Activated naive CD8-positive, alpha-beta T cell treated with anti-CD3 and anti-CD28 coated beads, Interleukin-2, amount 10 ng/mL, durations not matched to agents 7 days and 5 days (primary cell): Measurements from ENCODE around the gene SLC34A1. TPM values are rescaled to one million over a fixed set of nuclear protein-coding genes. Genes with fewer than 3 reads are reported as not detected.
A peak's percentile ranks its signal among the peaks of the same experiment; 100 is the strongest.

Experiments used
- ATAC-seq: fragments of 150-1000 bp; cut with Tn5 transposase; one replicate; pipeline ENCODE4 v1.10.0; 2021; ENCODE audit warnings: low read depth, moderate library complexity
- POLR2A ChIA-PET: fragments of 350-600 bp; sonication (Branson Sonifier 250); formaldehyde crosslinking; loops from one replicate; lab custom pipeline; 2021; ENCODE audit warnings: antibody characterized with exemption; lab: Charles Lee
- DNase-seq: peaks from one replicate; pipeline ENCODE4 v3.0.0; 2021
- H3K27ac Mint-ChIP-seq: one replicate; pipeline ENCODE4 v1.8.0; 2022; ENCODE audit warnings: mild to moderate bottlenecking, mixed read lengths
- H3K27me3 Mint-ChIP-seq: one replicate; pipeline ENCODE4 v1.8.0; 2022; ENCODE audit warnings: mild to moderate bottlenecking, moderate library complexity, mixed read lengths
- H3K36me3 Mint-ChIP-seq: one replicate; pipeline ENCODE4 v1.8.0; 2021; ENCODE audit warnings: mild to moderate bottlenecking, mixed read lengths
- H3K4me1 Mint-ChIP-seq: one replicate; pipeline ENCODE4 v1.8.0; 2021; ENCODE audit warnings: mixed read lengths
- H3K4me3 Mint-ChIP-seq: one replicate; pipeline ENCODE4 v1.8.0; 2022; ENCODE audit warnings: mild to moderate bottlenecking, moderate library complexity, mixed read lengths
- H3K9me3 Mint-ChIP-seq: one replicate; pipeline ENCODE4 v1.8.0; 2021; ENCODE audit warnings: mixed read lengths
- total RNA-seq, 2 experiments: library from RNA; stranded (reverse); gene quantifications; one replicate each; pipeline ENCODE4 v1.2.3, GENCODE V29; 2021

The SLC34A1 gene
- total RNA-seq, 2 experiments from 2014 or later = 1.9 to 2.1 TPM

DNA sequence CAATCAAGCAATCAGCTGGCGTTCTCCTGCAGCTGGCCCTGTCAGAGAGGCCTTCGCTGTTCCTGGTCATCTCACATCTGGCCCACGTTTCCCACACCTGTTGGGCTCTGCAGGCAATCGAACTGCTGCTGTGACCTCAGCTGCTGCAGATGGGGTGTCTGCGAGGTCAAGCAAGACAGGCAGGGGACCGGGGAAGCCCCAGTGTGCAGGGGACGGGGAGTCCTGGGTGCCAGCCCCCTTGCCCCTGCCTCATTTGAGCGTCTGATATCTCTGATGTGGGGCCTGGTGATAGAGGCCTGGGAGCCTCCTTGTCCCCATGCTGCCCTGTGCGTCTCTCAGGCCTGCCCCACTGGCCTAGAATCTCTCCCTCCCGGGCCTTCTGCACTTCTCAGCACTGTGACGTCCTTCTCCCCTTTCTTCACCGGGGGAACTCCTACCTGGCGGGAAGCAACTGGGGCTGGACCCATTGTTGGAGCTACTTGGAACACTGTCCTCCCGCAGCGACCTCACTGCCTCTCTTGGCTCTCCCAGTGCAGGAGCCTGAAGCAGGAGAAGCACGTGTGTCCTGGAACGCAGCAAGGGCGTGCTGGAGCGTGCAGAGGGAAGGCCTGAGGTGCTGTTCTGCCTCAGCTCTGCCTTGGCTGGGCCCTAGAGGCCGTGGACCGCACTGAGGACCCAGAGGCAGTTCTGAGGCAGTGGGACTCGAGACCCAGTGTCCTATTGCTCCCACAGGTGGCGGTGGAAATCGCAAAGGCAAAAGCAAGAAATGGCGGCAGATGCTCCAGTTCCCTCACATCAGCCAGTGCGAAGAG is 46.1 kb downstream of the SLC34A1 start:
- H3K4me1 Mint-ChIP-seq = peaks cover 51% of the 10 kb centered on the region
- H3K4me3 Mint-ChIP-seq = peak overlapping the region; percentile 94
- no peaks in the 10 kb centered on the region for H3K9me3 Mint-ChIP-seq
- DNase-seq (no peak), ATAC-seq (no peak)
- POLR2A ChIA-PET = interaction anchor here (0.7 to 10.7 kb wide), 9 partner anchors 13 to 811 kb away, joined by 3 to 312 read pairs (median 11); partner anchors contain the start of gene PRR7
- H3K27ac Mint-ChIP-seq = peak overlapping the region; percentile 83
- H3K36me3 Mint-ChIP-seq = peaks cover 33% of the 10 kb centered on the region
- no peaks in the 10 kb centered on the region for H3K27me3 Mint-ChIP-seq

- H3K9me3 Mint-ChIP-seq = no peaks in the 10 kb centered on the region
- H3K27ac Mint-ChIP-seq = peak overlapping the region; percentile 83
- ATAC-seq (no peak), DNase-seq (no peak)
- H3K36me3 Mint-ChIP-seq = peaks cover 36% of the 10 kb centered on the region
- peaks cover 47% of the 10 kb centered on the region for H3K4me1 Mint-ChIP-seq
- H3K27me3 Mint-ChIP-seq = no peaks in the 10 kb centered on the region
- peak overlapping the region; percentile 94 for H3K4me3 Mint-ChIP-seq
- POLR2A ChIA-PET = interaction anchor here (1.0 to 10.7 kb wide), 10 partner anchors 13 to 129 kb away, joined by 3 to 312 read pairs (median 8); partner anchors contain the start of genes PDLIM7 and PRR7
Observed at GRCh38 chr5:177430972-177431316, 46.7 kb downstream of the SLC34A1 start.

DNA sequence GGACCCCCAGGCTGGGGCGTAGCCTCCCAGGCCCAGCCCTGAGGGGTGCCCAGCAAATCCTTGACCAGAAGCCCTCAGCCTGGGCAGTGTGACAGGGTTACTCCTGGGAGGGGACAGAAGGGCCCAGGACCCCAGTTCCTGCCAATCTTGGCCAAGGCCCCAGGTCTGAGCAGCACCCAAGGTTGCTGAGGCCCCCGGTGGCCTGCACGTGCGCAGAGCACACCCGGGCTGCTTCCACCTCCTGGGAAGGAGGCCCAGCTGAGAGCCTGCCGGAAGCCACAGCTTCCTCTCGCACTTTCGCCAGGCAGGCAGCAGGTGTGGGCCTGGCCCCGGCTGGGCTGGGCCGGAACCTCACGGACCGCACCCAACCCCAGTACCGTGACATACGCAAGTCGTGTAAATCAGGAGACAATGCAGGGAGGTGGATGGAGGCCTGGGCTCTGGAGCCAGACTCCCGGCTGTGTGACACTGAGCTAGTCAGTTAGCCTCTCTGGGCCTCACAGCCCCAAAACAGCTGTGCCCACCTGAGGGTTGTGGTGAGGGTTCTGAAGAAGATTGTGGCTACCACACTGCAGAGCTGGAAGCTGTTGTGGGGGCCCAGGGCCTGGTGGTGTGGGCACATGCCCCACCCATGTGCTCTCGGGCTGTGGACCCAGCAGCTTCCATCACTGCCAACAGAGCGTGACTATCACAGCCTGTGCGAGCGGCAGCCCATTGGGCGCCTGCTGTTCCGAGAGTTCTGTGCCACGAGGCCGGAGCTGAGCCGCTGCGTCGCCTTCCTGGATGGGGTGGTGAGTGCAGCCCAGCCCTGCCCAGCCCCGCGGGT is 47.3 kb downstream of the SLC34A1 start:
- ATAC-seq (peak; percentile 51), DNase-seq (peak; percentile 81)
- H3K4me3 Mint-ChIP-seq = peak overlapping the region; percentile 94
- peaks cover 37% of the 10 kb centered on the region for H3K36me3 Mint-ChIP-seq
- POLR2A ChIA-PET = interaction anchor here (0.5 to 10.7 kb wide), 20 partner anchors 8 to 130 kb away, joined by 3 to 312 read pairs (median 4); partner anchors contain the start of genes PDLIM7, PRELID1, PRR7 and RAB24
- peaks cover 47% of the 10 kb centered on the region for H3K4me1 Mint-ChIP-seq
- no peaks in the 10 kb centered on the region for H3K27me3 Mint-ChIP-seq
- H3K27ac Mint-ChIP-seq = peak overlapping the region; percentile 83
- H3K9me3 Mint-ChIP-seq = no peaks in the 10 kb centered on the region

DNA sequence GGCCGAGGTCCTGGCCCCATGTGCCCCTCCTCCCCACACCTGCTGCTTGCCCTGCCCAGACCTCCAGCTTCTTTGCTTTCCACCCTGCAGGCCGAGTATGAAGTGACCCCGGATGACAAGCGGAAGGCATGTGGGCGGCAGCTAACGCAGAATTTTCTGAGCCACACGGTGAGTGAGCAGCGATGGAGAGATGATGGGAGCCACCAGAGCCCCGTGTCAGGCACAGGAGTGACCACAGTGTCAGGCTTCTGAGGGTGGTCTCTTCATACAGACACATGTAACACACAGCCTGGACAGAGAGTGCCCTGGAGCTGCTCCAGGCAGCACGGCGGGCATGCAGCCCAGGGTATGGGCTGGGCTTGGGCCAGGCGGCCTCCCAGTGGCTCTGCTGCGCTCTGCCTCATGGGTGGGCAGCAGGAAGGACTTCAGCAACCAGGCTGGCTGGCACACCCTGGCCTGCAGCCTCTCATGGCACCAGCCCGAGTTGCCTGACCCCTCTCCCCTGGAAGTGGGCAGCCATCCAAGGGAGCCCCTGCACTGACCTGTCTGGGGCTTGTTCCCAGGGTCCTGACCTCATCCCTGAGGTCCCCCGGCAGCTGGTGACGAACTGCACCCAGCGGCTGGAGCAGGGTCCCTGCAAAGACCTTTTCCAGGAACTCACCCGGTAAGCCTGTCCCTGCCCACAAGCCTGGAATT is 48.1 kb downstream of the SLC34A1 start:
- peaks cover 48% of the 10 kb centered on the region for H3K4me1 Mint-ChIP-seq
- POLR2A ChIA-PET = interaction anchor here (0.5 to 10.7 kb wide), 17 partner anchors 9 to 129 kb away, joined by 3 to 312 read pairs (median 5); partner anchors contain the start of genes PDLIM7, PRELID1, PRR7 and RAB24

DNA sequence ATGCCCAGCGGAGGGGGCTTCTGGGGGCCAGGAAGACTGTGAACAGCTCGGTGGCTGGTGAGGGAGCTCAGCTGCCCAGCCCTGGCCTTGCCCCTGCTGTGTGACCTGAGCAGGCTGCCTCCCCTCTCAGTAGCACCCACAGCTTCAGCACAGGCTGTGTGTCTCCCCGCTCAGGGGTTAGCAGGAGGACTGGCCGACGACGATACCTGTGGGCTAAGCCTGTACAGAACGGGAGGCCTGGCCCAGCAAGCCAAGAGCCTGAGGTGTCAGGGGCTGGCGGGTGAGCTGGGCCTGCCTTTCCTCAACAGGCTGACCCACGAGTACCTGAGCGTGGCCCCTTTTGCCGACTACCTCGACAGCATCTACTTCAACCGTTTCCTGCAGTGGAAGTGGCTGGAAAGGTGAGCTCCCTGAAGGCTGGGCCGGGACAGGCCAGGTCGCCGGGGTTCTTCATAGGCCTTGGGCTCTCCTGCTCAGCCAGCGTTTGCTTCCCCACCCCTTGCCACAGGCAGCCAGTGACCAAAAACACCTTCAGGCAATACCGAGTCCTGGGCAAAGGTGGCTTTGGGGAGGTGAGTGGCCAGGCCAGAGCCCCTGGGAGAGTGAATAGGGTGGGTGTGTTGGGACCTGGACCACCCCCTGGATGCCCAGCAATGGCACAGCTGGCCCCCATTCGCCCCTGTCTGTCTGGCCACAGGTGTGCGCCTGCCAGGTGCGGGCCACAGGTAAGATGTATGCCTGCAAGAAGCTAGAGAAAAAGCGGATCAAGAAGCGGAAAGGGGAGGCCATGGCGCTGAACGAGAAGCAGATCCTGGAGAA is 48.8 kb downstream of the SLC34A1 start:
- Mint-ChIP-seq H3K36me3 (peaks cover 45% of the 10 kb centered on the region), H3K9me3 (no peaks in the 10 kb centered on the region), H3K27me3 (no peaks in the 10 kb centered on the region), H3K4me3 (peak overlapping the region; percentile 47), H3K27ac (peak overlapping the region; percentile 80), H3K4me1 (peaks cover 47% of the 10 kb centered on the region)
- ATAC-seq (no peak), DNase-seq (no peak)
- POLR2A ChIA-PET = interaction anchor here (1.5 to 10.7 kb wide), 5 partner anchors 12 to 61 kb away, joined by 4 to 312 read pairs (median 17); partner anchors contain the start of gene PRR7

More for the DNA sequence above, 48.1 kb downstream of the SLC34A1 start:
- ATAC-seq (peak; percentile 7), DNase-seq (no peak)
- H3K9me3 Mint-ChIP-seq = no peaks in the 10 kb centered on the region
- peaks cover 40% of the 10 kb centered on the region for H3K36me3 Mint-ChIP-seq
- peak overlapping the region; percentile 94 for H3K4me3 Mint-ChIP-seq
- peak overlapping the region; percentile 83 for H3K27ac Mint-ChIP-seq
- no peaks in the 10 kb centered on the region for H3K27me3 Mint-ChIP-seq

- DNase-seq (peak; percentile 29), ATAC-seq (no peak)
- peak overlapping the region; percentile 48 for H3K27ac Mint-ChIP-seq
- peaks cover 49% of the 10 kb centered on the region for H3K36me3 Mint-ChIP-seq
- no peaks in the 10 kb centered on the region for H3K9me3 Mint-ChIP-seq
- H3K4me3 Mint-ChIP-seq = no peak overlapping the region
- no peaks in the 10 kb centered on the region for H3K27me3 Mint-ChIP-seq
- H3K4me1 Mint-ChIP-seq = peaks cover 48% of the 10 kb centered on the region
- POLR2A ChIA-PET = interaction anchor here (1.0 to 10.7 kb wide), 3 partner anchors 8 to 30 kb away, joined by 3 to 312 read pairs (median 145); partner anchors contain the start of gene PRR7
Observed at GRCh38 chr5:177433658-177434217, 49.5 kb downstream of the SLC34A1 start.

DNA sequence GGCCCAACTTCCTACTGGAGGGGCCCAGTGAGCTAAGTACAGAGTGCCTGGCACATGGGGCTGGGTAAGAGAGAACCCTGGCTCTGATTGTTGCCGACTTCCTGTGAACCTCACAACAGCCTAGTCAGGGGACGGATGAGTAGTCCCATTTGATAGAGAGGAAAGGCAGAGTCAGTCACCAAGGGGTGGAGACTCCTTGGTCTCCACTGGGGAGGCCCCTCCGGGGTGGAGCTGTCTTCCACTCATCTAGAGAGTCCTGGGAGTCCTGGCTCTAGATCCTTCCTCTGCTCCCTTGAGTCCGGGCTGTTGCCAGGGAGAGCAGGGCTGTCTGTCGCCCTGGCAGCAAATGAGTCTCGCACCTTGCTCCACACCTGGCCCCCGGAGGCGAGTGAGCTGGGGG is 50.2 kb downstream of the SLC34A1 start:
- H3K4me1 Mint-ChIP-seq = peaks cover 43% of the 10 kb centered on the region
- no peaks in the 10 kb centered on the region for H3K27me3 Mint-ChIP-seq
- DNase-seq (peak; percentile 35), ATAC-seq (peak; percentile 9)
- POLR2A ChIA-PET = interaction anchor here (0.8 to 10.7 kb wide), 5 partner anchors 9 to 44 kb away, joined by 3 to 312 read pairs (median 3); partner anchors contain the start of gene PRR7
- peak overlapping the region; percentile 75 for H3K27ac Mint-ChIP-seq
- peaks cover 44% of the 10 kb centered on the region for H3K36me3 Mint-ChIP-seq
- H3K9me3 Mint-ChIP-seq = no peaks in the 10 kb centered on the region
- peak overlapping the region; percentile 44 for H3K4me3 Mint-ChIP-seq

DNA sequence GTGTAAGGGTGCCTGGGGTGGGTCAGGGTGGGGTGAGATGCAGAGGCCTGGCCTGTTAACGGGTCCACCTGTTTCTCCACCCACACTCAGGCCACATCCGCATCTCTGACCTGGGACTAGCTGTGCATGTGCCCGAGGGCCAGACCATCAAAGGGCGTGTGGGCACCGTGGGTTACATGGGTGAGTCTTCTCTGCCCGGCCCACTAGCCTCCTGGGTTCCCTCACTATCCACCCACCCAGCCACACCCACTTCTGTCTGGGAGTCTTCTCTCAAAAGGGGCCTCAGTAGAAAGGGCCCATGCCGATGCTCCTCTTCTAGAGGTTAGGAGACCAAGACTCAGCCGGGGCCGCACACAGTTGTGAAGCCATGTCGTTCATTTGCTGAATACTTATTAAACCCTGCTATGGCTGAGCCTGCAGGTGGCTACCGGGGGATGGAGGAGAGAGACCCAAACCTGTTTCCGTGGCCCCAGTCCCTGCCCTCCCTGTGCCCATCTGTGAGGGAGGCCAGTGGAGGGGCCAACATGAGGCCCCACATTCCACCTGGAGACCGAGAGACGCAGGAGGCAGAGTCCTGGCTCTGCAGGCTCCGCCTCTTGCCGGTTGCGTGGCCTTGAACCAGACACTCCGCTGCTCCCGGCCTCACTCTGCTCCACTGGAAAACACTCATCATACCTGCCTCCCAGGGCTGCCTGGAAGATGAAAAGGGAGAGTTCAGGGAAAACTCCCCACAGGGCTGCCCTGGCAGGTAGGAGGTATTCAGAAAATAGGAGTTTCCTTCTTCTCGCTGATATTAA is 50.9 kb downstream of the SLC34A1 start:
- POLR2A ChIA-PET = interaction anchor here (0.8 to 10.7 kb wide), 5 partner anchors 10 to 45 kb away, joined by 3 to 312 read pairs (median 3); partner anchors contain the start of gene PRR7
- H3K4me3 Mint-ChIP-seq = no peak overlapping the region

DNA sequence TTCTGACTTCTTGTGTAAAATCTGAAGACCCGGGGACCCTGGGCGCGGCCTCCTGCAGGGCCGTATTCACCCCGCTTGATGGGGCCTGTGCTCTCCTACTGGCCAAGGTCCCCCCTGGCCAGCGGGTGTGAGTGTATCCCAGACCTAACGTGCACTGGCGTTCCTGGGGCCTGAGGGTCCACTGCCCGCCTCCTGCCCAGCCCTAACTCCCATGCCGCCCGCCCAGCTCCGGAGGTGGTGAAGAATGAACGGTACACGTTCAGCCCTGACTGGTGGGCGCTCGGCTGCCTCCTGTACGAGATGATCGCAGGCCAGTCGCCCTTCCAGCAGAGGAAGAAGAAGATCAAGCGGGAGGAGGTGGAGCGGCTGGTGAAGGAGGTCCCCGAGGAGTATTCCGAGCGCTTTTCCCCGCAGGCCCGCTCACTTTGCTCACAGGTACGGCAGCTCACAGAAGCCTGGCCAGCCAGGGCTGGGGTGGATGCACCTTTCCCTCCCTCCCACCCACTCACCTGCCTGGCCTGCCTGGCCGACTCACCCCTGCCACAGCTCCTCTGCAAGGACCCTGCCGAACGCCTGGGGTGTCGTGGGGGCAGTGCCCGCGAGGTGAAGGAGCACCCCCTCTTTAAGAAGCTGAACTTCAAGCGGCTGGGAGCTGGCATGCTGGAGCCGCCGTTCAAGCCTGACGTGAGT is 51.8 kb downstream of the SLC34A1 start:
- Mint-ChIP-seq H3K36me3 (peaks cover 44% of the 10 kb centered on the region), H3K4me3 (no peak overlapping the region), H3K9me3 (no peaks in the 10 kb centered on the region), H3K27ac (no peak overlapping the region), H3K4me1 (peaks cover 35% of the 10 kb centered on the region), H3K27me3 (no peaks in the 10 kb centered on the region)
- ATAC-seq (no peak), DNase-seq (no peak)
- POLR2A ChIA-PET = interaction anchor here (0.6 to 2.9 kb wide), 2 partner anchors 9 to 39 kb away, joined by 3 to 21 read pairs; partner anchors contain the start of gene PRR7

More for the DNA sequence above, 50.9 kb downstream of the SLC34A1 start:
- peaks cover 43% of the 10 kb centered on the region for H3K4me1 Mint-ChIP-seq
- no peaks in the 10 kb centered on the region for H3K27me3 Mint-ChIP-seq
- H3K36me3 Mint-ChIP-seq = peaks cover 50% of the 10 kb centered on the region
- peak overlapping the region; percentile 34 for H3K27ac Mint-ChIP-seq
- ATAC-seq (no peak), DNase-seq (no peak)
- no peaks in the 10 kb centered on the region for H3K9me3 Mint-ChIP-seq

GRCh38 chr5:177437623-177438022 is 53.4 kb downstream of the SLC34A1 start:
- Mint-ChIP-seq H3K9me3 (no peaks in the 10 kb centered on the region), H3K27ac (peak overlapping the region; percentile 48), H3K36me3 (peaks cover 39% of the 10 kb centered on the region), H3K4me3 (no peak overlapping the region), H3K4me1 (peaks cover 26% of the 10 kb centered on the region), H3K27me3 (no peaks in the 10 kb centered on the region)
- POLR2A ChIA-PET = interaction anchor here (0.8 to 3.5 kb wide), 9 partner anchors 8 to 47 kb away, joined by 3 to 21 read pairs (median 4); partner anchors contain the start of genes GRK6 and PRR7
- ATAC-seq = no peak
- DNase-seq = no peak
